CD4-positive, alpha-beta T cell treated with Interleukin-4 for 1 hour (primary cell): ENCODE results near the gene TESK2.

Experiments
- DNase-seq, 2 donors: peaks; one replicate each; pipeline ENCODE4 v3.0.0-alpha.2; 2020 to 2022

The TESK2 gene

DNA sequence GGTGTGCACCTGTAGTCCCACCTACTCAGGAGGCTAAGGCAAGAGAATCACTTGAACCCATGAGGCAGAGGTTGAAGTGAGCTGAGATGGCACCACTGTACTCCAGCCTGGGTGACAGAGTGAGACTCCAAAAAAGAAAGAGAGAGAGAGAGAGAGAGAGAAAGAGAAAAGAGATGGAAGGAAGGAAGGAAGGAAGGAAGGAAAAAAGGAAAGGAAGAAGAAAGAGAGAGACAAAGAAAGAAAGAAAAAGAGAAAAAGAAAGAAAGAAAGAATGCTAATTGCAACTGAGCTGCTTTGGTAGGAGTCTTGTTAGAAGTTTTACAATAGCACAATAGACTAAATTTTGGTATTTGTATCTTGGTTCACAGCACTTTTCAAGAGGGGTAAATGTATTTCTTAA lies 25.7 kb downstream of the TESK2 start:
- DNase-seq = no peak

DNA sequence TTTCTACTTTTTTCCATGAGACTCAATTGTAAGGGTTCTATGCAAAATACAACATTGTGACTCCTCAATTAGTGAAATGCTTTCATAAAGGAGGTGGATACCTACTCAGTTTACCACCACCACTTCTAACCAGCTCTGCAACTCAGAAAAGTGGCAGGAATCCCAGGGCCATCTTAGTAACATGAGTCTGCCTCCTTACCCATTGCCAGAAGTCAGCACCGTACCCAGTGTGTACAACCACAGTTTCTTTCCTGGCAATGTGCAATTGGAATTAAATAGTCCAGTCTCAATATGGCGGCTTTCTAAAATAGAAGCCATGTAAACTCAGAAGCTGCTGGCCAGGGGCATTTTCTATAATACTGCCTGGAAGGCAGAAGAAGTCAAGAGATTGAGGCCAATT lies 32.1 kb downstream of the TESK2 start:
- DNase-seq = no peak

DNA sequence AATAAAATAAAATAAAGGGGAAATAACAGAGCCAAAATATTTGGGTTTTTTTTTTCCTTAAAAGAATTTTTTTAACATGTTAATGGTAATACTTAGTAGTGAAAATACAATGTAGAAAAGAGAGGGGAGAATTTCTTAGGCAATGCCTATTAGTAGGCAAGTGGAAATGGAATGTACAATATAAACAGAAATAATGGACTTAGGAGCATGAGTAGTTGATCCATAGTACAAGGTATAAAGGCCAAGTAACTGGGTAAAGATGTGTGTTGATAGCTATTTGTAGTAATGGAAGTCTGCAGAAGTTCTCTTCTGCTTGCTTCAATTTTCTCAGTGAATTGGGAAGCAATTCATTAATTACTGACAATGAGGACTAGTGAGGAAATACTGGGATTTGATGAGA lies 34.4 kb downstream of the TESK2 start:
- no peak for DNase-seq

DNA sequence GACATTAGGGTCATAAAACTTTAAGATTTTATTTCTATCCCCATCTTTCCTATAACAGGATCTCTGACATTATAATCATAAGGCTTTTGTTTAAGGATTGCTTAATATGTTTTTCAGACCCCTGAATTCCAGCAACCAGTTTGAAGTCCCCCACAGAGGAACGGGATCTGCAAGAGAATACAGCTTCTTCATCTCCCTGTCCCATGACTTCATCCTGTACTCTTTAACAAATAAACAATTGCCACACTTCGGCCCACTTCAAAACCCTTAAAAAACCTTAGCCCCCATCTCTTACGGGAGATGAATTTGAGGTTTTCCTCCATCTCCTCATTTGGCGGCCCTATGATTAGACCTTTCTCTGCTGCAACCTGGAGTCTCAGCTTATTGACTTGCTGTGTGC lies 35.8 kb downstream of the TESK2 start:
- no peak for DNase-seq

DNA sequence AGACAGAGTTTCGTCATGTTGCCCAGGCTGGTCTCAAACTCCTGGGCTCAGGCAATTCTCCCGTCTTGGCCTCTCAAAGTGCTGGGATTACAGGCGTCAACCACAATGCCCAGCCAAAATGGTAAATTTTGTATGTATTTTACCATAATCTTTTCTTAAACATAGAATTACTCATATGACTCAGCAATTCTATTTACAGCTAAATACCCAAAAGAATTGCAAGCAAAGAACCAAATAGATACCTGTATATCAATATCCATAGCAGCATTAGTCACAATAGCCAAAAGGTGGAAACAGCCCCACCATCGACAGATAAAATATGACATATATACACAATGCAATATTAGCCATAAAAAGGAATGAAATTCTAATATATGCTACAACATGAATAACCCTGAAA lies 36.5 kb downstream of the TESK2 start:
- no peak for DNase-seq

DNA sequence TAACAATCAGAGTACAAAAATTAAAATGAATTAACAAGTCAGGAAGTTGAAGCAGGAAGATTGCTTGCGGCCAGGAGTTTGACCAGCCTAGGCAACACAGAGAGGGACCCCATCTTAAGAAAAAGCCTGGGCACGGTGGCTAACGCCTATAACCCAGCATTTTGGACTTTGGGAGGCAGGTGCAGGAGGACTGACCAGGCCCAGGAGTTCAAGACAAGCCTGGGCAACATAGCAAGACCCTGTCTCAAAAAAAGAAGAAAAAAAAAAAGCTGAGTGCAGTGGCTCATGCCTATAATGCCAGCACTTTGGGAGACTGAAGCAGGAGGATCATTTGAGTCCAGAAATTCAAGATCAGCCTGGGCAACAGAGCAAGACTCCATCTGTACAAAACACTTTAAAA lies 38.5 kb downstream of the TESK2 start:
- DNase-seq = no peak

DNA sequence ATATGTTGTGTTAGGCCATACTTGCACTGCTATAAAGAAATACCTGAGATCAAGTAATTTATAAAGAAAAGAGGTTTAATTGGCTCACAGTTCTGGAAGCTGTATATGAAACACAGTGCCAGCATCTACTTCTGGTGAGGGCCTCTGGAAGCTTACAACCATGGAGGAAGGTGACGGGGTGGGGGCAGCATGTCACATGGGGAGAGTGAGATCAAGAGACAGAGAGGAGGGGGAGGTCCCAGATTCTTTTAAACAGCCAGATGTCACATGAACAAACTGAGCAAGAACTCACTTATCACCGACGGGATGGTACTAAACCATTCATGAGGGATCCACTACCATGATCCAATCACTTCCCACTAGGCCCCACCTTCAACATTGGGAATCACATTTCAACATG lies 42.6 kb downstream of the TESK2 start:
- DNase-seq = no peak

DNA sequence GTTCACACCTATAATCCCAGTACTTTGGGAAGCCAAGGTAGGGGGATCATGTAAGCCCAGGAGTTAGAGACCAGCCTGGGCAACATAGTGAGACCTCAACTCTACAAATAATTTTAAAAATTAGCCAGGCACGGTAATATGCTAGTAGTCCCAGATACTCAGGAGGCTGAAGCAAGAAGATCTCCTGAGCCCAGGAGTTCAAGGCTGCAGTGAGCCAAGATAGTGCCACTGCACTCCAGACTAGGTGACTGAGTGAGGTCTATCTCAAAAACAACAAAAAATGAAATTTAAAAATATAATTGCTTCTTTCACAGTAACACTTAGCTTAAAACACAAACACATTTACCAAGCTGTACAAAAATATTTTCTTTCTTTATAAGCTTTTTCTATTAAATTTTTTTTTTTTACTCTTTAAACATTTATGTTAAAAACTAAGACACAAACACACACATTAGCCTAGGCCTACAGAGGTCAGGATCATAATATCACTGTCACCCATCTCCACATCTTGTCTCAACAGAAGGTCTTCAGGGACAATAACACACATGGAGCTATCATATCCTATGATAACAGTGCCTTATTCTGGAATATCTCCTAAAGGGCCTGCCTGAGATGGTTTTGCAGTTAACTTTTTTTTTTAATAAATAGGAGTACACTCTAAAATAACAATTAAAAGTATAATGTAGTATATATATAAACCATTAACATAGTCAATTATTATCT lies 43.9 kb downstream of the TESK2 start:
- DNase-seq = no peak

DNA sequence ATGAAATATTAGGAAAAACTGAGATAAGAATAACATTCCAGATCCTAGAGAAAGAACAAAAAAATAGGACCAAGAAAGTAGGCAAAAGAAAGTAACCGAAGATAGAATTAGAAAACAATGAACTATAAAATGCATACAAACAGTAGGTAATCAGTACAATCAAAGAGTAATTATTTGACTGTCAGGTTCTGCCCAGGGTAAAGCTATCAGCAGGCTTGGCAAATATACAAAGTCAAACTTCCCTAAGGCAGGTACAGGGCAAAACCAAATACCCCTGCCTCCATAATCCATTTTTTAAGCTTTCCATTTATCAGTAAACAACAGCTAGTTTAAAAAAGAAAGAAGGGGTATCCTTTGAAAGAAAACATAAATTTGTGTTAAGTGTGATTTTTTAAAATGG lies 44.4 kb downstream of the TESK2 start:
- no peak for DNase-seq

DNA sequence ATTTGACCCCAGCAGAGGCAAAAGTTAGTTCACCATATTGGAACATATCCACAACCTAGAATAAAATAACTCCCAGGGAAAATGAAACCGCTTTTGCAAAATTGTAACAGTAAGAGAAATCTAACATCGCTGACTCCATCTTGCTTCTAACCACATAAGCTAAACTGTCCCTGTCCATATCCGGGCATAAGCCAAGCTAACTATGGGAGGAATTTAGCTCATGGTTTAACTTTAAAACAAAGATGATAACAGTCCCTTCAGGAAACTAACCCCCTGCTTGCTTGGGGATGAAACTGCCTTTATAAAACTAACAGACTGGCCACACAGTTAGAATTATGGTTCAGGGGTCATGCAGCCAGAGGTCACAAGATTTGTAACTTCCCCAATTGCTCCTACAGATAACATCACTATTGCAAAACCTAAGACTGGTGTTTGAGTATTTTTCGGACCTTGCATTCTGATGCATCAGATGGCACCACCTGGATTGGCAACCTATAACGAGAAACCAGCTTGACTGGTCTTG lies 46.3 kb downstream of the TESK2 start:
- no peak for DNase-seq

DNA sequence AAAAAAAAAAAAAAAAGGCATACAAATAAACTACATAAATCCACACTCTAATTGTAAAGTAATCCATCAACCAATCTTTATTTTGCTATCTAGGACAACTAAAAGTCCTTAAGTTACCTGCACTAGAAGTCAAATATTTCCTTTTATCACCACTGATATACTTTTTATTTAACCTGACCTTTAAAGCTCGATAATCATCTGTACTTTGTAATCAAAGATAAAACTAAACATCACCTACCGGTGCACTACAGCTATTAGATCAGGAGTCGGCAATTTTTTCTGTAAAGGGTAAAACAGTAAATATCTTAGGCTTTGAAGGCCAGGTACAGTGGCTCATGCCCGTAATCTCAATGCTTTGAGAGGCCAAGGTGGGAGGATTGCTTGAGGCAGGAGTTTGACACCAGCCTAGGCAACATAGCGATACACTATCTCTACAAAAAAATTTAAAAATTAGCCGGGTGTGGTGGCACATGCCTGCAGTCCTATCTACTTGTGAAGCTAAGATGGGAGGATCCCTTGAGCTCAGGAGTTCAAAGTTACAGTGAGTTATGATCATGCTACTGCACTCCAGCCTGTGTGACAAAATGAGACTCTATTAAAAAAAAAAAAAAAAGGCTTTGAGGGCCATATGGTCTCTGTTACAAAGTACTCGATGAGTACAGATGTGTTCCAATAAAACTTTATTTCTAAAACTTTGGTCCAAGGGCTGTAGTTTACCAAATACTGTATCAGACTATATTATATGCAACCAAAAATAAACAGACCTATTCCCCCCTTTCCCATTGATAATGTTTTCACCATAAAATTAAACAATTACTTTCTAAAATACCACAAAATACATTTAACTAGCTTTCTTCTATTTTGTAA lies 47.1 kb downstream of the TESK2 start:
- DNase-seq = no peak

DNA sequence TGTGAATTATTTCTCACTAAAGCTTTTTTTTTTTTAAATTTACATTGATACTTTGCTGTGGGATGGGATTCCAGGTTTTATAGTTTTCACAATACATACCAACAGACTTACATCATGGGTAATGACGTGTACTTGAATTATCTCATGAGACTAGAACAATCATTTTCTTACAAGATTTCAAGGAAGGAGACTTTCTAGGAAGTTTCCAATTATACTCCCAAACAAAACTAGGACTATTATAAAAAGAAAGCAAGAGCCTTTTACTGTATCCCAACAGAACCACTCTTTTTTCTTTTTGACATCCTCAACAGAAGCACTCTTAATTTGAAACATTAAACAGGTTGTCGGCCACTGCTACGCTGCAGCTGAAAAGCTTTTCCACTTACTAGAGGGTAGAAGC lies 48.7 kb downstream of the TESK2 start:
- DNase-seq = no peak

DNA sequence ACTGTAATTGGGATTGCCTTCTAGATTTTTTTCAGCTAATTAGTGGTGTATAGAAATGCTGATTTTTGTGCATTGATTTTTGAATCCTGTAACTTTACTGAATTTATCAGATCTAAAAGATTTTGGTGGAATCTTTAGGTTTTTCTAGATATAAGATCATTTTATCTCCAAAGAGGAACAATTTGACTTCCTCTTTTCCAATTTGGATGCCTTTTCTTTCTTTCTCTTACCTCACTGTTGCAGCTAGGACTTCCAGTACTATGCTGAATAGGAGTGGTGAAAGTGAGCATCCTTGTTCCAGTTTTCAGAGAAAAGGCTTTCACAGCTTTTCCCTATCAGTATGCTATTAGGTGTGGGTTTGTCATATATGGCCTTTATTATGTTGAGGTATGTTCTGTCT lies 53.6 kb downstream of the TESK2 start:
- no peak for DNase-seq

DNA sequence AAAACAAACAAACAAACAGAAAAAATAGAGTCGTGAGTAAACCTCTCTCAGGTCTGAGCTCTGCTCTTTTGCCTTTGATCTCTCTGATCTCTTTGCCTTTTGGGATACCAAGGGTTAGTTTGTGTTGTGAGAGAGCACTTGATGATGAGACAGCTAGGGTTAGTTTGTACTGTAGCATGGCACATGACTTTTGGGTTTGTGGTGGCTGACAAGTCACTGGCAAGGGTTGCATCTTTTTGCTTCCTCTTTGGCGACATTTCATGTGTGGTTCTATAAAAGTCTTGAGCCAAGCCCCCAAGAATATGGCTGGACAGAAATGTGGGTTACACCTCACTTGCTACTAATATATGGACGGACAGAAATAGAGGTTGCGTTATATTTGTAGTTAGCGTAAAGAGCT lies 60.5 kb downstream of the TESK2 start:
- DNase-seq = no peak

DNA sequence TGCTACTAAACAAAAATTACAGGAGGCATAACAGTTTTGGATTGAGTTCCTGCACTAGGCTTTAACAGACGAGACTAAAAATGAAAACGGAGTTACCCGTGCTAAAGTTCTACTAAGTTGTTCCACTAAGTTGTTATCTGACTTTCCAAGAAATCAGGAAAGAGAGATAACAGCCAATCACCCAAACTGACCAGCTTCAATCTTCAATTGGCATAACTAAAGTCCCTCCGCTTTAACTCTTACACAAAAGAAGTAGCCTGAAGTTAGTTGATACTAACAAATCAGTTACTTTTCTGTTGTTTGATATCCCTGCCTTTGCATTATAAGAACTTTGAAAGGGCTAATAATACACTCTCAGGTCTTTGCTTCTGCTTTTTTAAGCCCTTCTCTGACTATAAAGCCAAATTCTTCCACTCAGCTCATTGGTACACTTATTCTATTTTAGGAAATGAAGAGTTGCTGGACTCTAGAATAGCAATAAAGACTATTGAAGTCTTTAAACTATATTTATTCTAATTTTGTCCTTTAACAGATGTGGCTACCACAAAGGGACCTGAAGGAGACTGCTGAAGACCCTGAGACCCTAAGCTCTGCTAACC lies 61.3 kb downstream of the TESK2 start:
- no peak for DNase-seq

DNA sequence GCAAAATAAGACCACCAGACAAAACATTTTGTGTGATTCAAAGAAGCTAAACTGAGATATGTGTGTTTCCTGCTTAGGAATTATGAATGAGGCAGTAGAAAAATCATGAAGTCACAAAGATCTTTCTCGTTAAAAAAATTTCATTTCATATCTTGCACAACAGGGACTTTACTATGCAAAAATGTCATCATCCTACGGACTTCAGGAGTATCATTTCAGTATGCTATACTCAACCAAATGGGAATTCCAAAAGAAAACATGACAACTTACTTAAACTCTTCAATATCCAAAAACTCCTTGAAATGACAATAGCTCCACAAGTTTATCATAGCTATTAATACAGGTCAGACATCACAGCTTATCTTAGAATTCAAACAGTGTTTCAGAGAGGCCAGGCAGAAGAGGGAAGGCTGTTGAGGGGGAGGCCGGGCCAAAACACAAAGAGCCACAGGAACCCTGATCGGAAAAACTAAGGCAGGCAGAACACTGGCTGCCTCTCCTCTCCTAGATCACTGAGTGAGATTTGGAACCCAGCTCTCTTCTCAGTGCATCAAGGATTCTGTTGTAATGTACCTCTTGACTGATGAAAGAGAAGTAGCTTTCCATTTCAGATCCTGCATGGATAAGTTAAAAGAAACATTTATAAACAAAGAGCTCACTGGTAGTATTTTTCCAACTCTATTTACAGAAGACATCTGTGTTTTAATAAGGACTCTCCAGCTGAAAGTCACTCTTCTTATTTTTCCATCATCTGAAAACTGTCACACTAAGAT lies 66.9 kb downstream of the TESK2 start:
- DNase-seq = no peak

DNA sequence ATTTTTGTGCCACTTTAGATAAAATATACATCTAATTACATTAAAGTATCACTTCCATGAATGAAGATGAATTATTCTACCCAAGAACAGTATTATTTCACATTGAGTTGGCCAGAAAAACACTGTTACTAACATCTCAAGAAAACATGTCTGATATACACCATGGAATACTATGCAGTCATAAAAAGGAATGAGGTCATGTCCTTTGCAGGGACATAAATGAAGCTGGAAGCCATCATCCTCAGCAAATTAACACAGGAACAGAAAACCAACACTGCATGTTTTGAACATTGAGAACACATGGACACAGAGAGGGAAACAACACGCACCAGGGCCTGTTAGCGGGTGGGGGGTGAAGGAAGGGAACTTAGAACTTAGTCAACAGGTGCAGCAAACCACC lies 69.0 kb downstream of the TESK2 start:
- no peak for DNase-seq

DNA sequence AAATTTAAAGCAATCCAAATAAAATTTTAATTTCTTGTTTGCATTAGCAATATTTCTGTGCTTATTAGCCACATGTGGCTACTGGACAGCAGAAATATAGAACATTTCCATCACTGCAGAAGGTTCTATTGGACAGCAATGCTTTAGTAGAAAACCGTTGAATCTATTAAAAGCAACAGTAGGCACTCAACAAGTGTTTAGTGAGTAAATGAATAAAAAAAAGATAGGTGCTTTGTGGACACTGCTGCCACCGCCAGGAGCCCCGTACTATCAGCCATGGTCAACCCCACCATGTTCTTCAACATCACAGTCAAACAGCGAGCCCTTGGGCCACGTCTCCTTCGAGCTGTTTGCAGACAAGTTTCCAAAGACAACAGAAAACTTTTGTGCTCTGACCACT lies 76.2 kb downstream of the TESK2 start:
- no peak for DNase-seq

DNA sequence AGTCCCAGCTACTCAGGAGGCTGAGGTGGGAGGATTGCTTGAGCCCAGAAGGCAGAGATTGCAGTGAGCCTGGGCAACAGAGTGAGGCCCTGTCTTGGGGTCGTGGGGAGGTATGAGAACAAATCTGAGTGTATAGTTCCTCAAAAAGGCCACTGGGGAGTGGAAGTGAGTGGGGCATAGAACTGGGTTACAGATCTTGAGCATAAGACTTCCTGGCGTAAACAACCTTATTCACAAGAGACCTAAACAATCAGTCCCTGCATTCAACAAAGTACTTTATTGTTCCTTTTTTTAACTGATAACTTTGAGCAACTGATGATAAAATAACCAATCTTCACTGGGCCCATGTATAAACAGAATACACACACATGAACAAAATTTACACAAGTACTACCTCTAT lies 78.1 kb downstream of the TESK2 start:
- peak in 1 of 2 donors; percentile 17 for DNase-seq

DNA sequence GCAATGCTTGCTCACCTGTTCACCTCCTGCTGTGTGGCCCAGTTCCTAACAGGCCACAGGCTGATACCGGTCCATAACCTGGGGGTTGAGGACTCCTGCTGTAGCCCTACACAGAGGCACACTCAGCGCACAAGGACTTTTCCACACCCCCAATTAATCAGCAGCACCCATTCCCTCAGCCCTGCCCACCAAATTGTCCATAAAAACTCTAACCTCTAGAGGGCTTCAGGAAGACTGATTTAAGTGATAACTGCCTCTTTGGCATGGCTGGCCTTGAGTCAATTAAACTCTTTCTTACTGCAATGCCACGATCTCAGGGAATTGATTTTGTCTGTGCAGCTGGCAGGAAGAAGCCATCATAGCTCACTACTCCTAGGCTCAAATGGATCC lies 79.5 kb downstream of the TESK2 start:
- no peak for DNase-seq

DNA sequence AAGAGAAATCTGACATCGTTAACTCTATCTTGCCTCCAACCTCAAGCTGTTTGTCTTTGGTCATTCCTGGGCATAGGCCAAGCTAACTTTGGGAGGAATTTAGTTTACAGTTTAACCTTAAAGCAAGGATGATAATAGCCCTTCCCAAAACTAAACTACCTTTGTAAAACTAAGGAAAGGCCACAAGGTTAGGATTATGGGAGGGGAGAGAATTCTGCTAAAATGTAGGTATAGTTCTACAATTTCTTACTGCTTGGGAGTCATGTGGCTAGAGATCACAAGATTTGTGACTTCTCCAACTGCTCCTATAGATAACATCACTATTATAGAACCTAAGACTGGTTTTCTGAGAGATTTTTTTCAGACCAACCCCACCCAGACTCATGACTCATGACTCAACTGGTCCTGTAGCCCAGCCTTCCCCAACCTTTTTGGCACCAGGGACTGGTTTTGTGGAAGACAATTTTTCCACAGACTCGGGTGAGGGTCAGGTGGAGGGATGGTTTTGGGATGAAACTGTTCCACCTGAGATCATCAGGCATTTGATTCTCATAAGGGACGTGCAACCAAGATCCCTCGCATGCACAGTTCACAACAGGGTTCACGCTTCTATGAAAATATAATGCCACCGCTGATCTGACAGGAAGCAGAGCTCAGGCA lies 80.0 kb downstream of the TESK2 start:
- no peak for DNase-seq

DNA sequence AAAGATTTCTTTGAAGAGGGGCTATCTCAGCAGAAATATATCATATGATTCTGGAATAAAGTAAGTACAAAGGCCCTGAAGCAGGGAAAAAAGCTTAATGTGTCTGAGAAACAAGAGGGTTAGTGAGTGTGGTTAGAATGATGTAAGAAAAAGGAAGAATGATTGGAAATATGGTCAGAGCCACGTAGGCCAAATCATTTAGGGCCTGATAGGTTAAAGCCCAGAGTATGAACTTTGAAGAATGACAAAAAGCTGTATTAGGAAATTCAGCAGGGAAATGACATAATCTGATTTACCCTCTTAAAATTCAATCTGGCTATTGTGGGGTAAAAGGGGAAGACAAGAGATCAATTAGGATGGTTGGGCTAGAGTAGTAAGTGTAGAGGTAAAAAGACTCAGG lies 81.7 kb downstream of the TESK2 start:
- no peak for DNase-seq
